ENCODE data around the gene TFDP2.

The TFDP2 gene

GRCh38 chr3:142148792-142149672 lies at the start of gene TFDP2:
TFDP2 (minus strand) TSS chr3:142149544; CDS start chr3:142101749, 47,795 bp downstream.
- peaks cover 32% of the 10 kb centered on the region for H3K4me1 ChIP-seq (ENCODE audit: insufficient read depth, low read length)
- H3K9me3 ChIP-seq (ENCODE audit: low read length), result no peaks in the 10 kb centered on the region
- H3K27me3 ChIP-seq (ENCODE audit: control insufficient read depth in 1 of 2, insufficient read depth in 2 of 2, low read length in 2 of 2), result no peaks in the 10 kb centered on the region
- no peaks in the 10 kb centered on the region for H3K36me3 ChIP-seq (ENCODE audit: insufficient read depth, low read length)
- H3K4me3 ChIP-seq (ENCODE audit: low read depth in 1 of 2, low read length in 2 of 2), result peak within 1 kb of the TSS; percentile 70 to 91
- H3K9ac ChIP-seq (ENCODE audit: low read length), result peak within 1 kb of the TSS; percentile 75
- H3K27ac ChIP-seq (ENCODE audit: low read depth, low read length), result peak within 1 kb of the TSS; percentile 87

GRCh38 chr3:142188846-142189245 lies 39.5 kb upstream of the TFDP2 start:
- Histone ChIP-seq H3K4me1 (ENCODE audit: insufficient read depth, low read length) (no peaks in the 10 kb centered on the region), H3K9ac (ENCODE audit: low read length) (no peak overlapping the region), H3K9me3 (ENCODE audit: low read length) (no peaks in the 10 kb centered on the region), H3K27me3 (ENCODE audit: control insufficient read depth in 1 of 2, insufficient read depth in 2 of 2, low read length in 2 of 2) (no peaks in the 10 kb centered on the region), H3K27ac (ENCODE audit: low read depth, low read length) (no peak overlapping the region), H3K36me3 (ENCODE audit: insufficient read depth, low read length) (peaks cover 9% of the 10 kb centered on the region), H3K4me3 (ENCODE audit: low read depth in 1 of 2, low read length in 2 of 2) (no peak overlapping the region)

- Histone ChIP-seq H3K27me3 (ENCODE audit: control insufficient read depth in 1 of 2, insufficient read depth in 2 of 2, low read length in 2 of 2) (no peaks in the 10 kb centered on the region), H3K4me1 (ENCODE audit: insufficient read depth, low read length) (no peaks in the 10 kb centered on the region), H3K36me3 (ENCODE audit: insufficient read depth, low read length) (peaks cover 36% of the 10 kb centered on the region), H3K4me3 (ENCODE audit: low read depth in 1 of 2, low read length in 2 of 2) (no peak overlapping the region), H3K27ac (ENCODE audit: low read depth, low read length) (no peak overlapping the region), H3K9me3 (ENCODE audit: low read length) (no peaks in the 10 kb centered on the region), H3K9ac (ENCODE audit: low read length) (no peak overlapping the region)
Observed at GRCh38 chr3:142180761-142181362, 31.5 kb upstream of the TFDP2 start.

- Histone ChIP-seq H3K4me3 (ENCODE audit: low read depth in 1 of 2, low read length in 2 of 2) (no peak overlapping the region), H3K9ac (ENCODE audit: low read length) (no peak overlapping the region), H3K9me3 (ENCODE audit: low read length) (no peaks in the 10 kb centered on the region), H3K4me1 (ENCODE audit: insufficient read depth, low read length) (no peaks in the 10 kb centered on the region), H3K27ac (ENCODE audit: low read depth, low read length) (no peak overlapping the region), H3K36me3 (ENCODE audit: insufficient read depth, low read length) (peaks cover 45% of the 10 kb centered on the region), H3K27me3 (ENCODE audit: control insufficient read depth in 1 of 2, insufficient read depth in 2 of 2, low read length in 2 of 2) (no peaks in the 10 kb centered on the region)
Observed at GRCh38 chr3:142175478-142175877, 26.1 kb upstream of the TFDP2 start.

- H3K9ac ChIP-seq (ENCODE audit: low read length), result no peak overlapping the region
- no peak overlapping the region for H3K4me3 ChIP-seq (ENCODE audit: low read depth in 1 of 2, low read length in 2 of 2)
- no peaks in the 10 kb centered on the region for H3K27me3 ChIP-seq (ENCODE audit: control insufficient read depth in 1 of 2, insufficient read depth in 2 of 2, low read length in 2 of 2)
- H3K4me1 ChIP-seq (ENCODE audit: insufficient read depth, low read length), result no peaks in the 10 kb centered on the region
- H3K36me3 ChIP-seq (ENCODE audit: insufficient read depth, low read length), result peaks cover 45% of the 10 kb centered on the region
- H3K9me3 ChIP-seq (ENCODE audit: low read length), result no peaks in the 10 kb centered on the region
- no peak overlapping the region for H3K27ac ChIP-seq (ENCODE audit: low read depth, low read length)
Observed at GRCh38 chr3:142174559-142174958, 25.2 kb upstream of the TFDP2 start.

GRCh38 chr3:142168514-142168913 lies 19.2 kb upstream of the TFDP2 start:
- H3K4me1 ChIP-seq (ENCODE audit: insufficient read depth, low read length), result no peaks in the 10 kb centered on the region
- H3K4me3 ChIP-seq (ENCODE audit: low read depth in 1 of 2, low read length in 2 of 2), result no peak overlapping the region
- no peaks in the 10 kb centered on the region for H3K27me3 ChIP-seq (ENCODE audit: control insufficient read depth in 1 of 2, insufficient read depth in 2 of 2, low read length in 2 of 2)
- no peaks in the 10 kb centered on the region for H3K9me3 ChIP-seq (ENCODE audit: low read length)
- H3K27ac ChIP-seq (ENCODE audit: low read depth, low read length), result no peak overlapping the region
- no peak overlapping the region for H3K9ac ChIP-seq (ENCODE audit: low read length)
- H3K36me3 ChIP-seq (ENCODE audit: insufficient read depth, low read length), result peaks cover 28% of the 10 kb centered on the region

- H3K9me3 ChIP-seq (ENCODE audit: low read length), result no peaks in the 10 kb centered on the region
- H3K9ac ChIP-seq (ENCODE audit: low read length), result no peak overlapping the region
- H3K4me3 ChIP-seq (ENCODE audit: low read depth in 1 of 2, low read length in 2 of 2), result no peak overlapping the region
- no peak overlapping the region for H3K27ac ChIP-seq (ENCODE audit: low read depth, low read length)
- no peaks in the 10 kb centered on the region for H3K4me1 ChIP-seq (ENCODE audit: insufficient read depth, low read length)
- no peaks in the 10 kb centered on the region for H3K27me3 ChIP-seq (ENCODE audit: control insufficient read depth in 1 of 2, insufficient read depth in 2 of 2, low read length in 2 of 2)
- peaks cover 20% of the 10 kb centered on the region for H3K36me3 ChIP-seq (ENCODE audit: insufficient read depth, low read length)
Observed at GRCh38 chr3:142165194-142165593, 15.8 kb upstream of the TFDP2 start.

GRCh38 chr3:142159083-142159740 lies 9.9 kb upstream of the TFDP2 start:
- Histone ChIP-seq H3K36me3 (ENCODE audit: insufficient read depth, low read length) (no peaks in the 10 kb centered on the region), H3K9me3 (ENCODE audit: low read length) (no peaks in the 10 kb centered on the region), H3K4me3 (ENCODE audit: low read depth in 1 of 2, low read length in 2 of 2) (no peak overlapping the region), H3K27me3 (ENCODE audit: control insufficient read depth in 1 of 2, insufficient read depth in 2 of 2, low read length in 2 of 2) (no peaks in the 10 kb centered on the region), H3K4me1 (ENCODE audit: insufficient read depth, low read length) (no peaks in the 10 kb centered on the region), H3K9ac (ENCODE audit: low read length) (no peak overlapping the region), H3K27ac (ENCODE audit: low read depth, low read length) (no peak overlapping the region)

- Histone ChIP-seq H3K27me3 (ENCODE audit: control insufficient read depth in 1 of 2, insufficient read depth in 2 of 2, low read length in 2 of 2) (no peaks in the 10 kb centered on the region), H3K9me3 (ENCODE audit: low read length) (no peaks in the 10 kb centered on the region), H3K4me1 (ENCODE audit: insufficient read depth, low read length) (no peaks in the 10 kb centered on the region), H3K27ac (ENCODE audit: low read depth, low read length) (no peak overlapping the region), H3K4me3 (ENCODE audit: low read depth in 1 of 2, low read length in 2 of 2) (no peak overlapping the region), H3K9ac (ENCODE audit: low read length) (no peak overlapping the region), H3K36me3 (ENCODE audit: insufficient read depth, low read length) (no peaks in the 10 kb centered on the region)
Observed at GRCh38 chr3:142154186-142154585, 4.8 kb upstream of the TFDP2 start.

GRCh38 chr3:142152384-142152783 lies 3.0 kb upstream of the TFDP2 start:
- Histone ChIP-seq H3K27me3 (ENCODE audit: control insufficient read depth in 1 of 2, insufficient read depth in 2 of 2, low read length in 2 of 2) (no peaks in the 10 kb centered on the region), H3K36me3 (ENCODE audit: insufficient read depth, low read length) (no peaks in the 10 kb centered on the region)

GRCh38 chr3:142151828-142152227 lies 2.5 kb upstream of the TFDP2 start:
- Histone ChIP-seq H3K27ac (ENCODE audit: low read depth, low read length) (no peak overlapping the region), H3K36me3 (ENCODE audit: insufficient read depth, low read length) (no peaks in the 10 kb centered on the region), H3K9ac (ENCODE audit: low read length) (no peak overlapping the region), H3K4me3 (ENCODE audit: low read depth in 1 of 2, low read length in 2 of 2) (no peak overlapping the region), H3K4me1 (ENCODE audit: insufficient read depth, low read length) (peaks cover 17% of the 10 kb centered on the region), H3K27me3 (ENCODE audit: control insufficient read depth in 1 of 2, insufficient read depth in 2 of 2, low read length in 2 of 2) (no peaks in the 10 kb centered on the region), H3K9me3 (ENCODE audit: low read length) (no peaks in the 10 kb centered on the region)

More at GRCh38 chr3:142152384-142152783, 3.0 kb upstream of the TFDP2 start:
- Histone ChIP-seq H3K4me1 (ENCODE audit: insufficient read depth, low read length) (peaks cover 12% of the 10 kb centered on the region), H3K9me3 (ENCODE audit: low read length) (no peaks in the 10 kb centered on the region), H3K9ac (ENCODE audit: low read length) (no peak overlapping the region), H3K27ac (ENCODE audit: low read depth, low read length) (no peak overlapping the region), H3K4me3 (ENCODE audit: low read depth in 1 of 2, low read length in 2 of 2) (no peak overlapping the region)

Data from muscle layer of colon (tissue), 2 donors.